ENCODE results near the gene TBC1D7.

TBC1D7 gene

GRCh38 chr6:13328076-13328874, at the start of gene TBC1D7:
Gene TBC1D7 (minus strand): TSS chr6:13328537. CDS start chr6:13326898, 1,639 bp downstream.
- peak; percentile 96 for DNase-seq (ENCODE audit: low spot score)

- DNase-seq (ENCODE audit: low spot score): no peak
Measured at GRCh38 chr6:13377054-13377758, 48.9 kb upstream of the TBC1D7 start.

GRCh38 chr6:13375360-13375878, 47.1 kb upstream of the TBC1D7 start:
- DNase-seq (ENCODE audit: low spot score): peak; percentile 73

GRCh38 chr6:13373919-13374318, 45.6 kb upstream of the TBC1D7 start:
- no peak for DNase-seq (ENCODE audit: low spot score)

- DNase-seq (ENCODE audit: low spot score): no peak
Measured at GRCh38 chr6:13373488-13373886, 45.1 kb upstream of the TBC1D7 start.

GRCh38 chr6:13372688-13373487, 44.6 kb upstream of the TBC1D7 start:
- no peak for DNase-seq (ENCODE audit: low spot score)

- no peak for DNase-seq (ENCODE audit: low spot score)
Measured at GRCh38 chr6:13372076-13372475, 43.7 kb upstream of the TBC1D7 start.

- DNase-seq (ENCODE audit: low spot score): no peak
Measured at GRCh38 chr6:13371421-13372072, 43.2 kb upstream of the TBC1D7 start.

GRCh38 chr6:13370623-13371022, 42.3 kb upstream of the TBC1D7 start:
- no peak for DNase-seq (ENCODE audit: low spot score)

GRCh38 chr6:13369591-13369990, 41.3 kb upstream of the TBC1D7 start:
- DNase-seq (ENCODE audit: low spot score): no peak

- no peak for DNase-seq (ENCODE audit: low spot score)
Measured at GRCh38 chr6:13368731-13369115, 40.4 kb upstream of the TBC1D7 start.

GRCh38 chr6:13368079-13368730, 39.9 kb upstream of the TBC1D7 start:
- no peak for DNase-seq (ENCODE audit: low spot score)

GRCh38 chr6:13367396-13367795, 39.1 kb upstream of the TBC1D7 start:
- DNase-seq (ENCODE audit: low spot score): no peak

- no peak for DNase-seq (ENCODE audit: low spot score)
Measured at GRCh38 chr6:13365320-13365719, 37.0 kb upstream of the TBC1D7 start.

- DNase-seq (ENCODE audit: low spot score): no peak
Measured at GRCh38 chr6:13364842-13365241, 36.5 kb upstream of the TBC1D7 start.

- DNase-seq (ENCODE audit: low spot score): no peak
Measured at GRCh38 chr6:13362412-13362811, 34.1 kb upstream of the TBC1D7 start.

- DNase-seq (ENCODE audit: low spot score): no peak
Measured at GRCh38 chr6:13360671-13361540, 32.6 kb upstream of the TBC1D7 start.

GRCh38 chr6:13359287-13359686, 30.9 kb upstream of the TBC1D7 start:
- no peak for DNase-seq (ENCODE audit: low spot score)

GRCh38 chr6:13358511-13358910, 30.2 kb upstream of the TBC1D7 start:
- no peak for DNase-seq (ENCODE audit: low spot score)

- no peak for DNase-seq (ENCODE audit: low spot score)
Measured at GRCh38 chr6:13357551-13358075, 29.3 kb upstream of the TBC1D7 start.

Data from activated CD4-positive, alpha-beta T cell treated with anti-CD3 and anti-CD28 coated beads, Interleukin-2, Interleukin-4, amounts not matched to agents 100 ng/mL and 50 ng/mL, durations not matched to agents 16 hours and 8 hours (primary cell).